ENCODE data around the gene REPS1.

DNA sequence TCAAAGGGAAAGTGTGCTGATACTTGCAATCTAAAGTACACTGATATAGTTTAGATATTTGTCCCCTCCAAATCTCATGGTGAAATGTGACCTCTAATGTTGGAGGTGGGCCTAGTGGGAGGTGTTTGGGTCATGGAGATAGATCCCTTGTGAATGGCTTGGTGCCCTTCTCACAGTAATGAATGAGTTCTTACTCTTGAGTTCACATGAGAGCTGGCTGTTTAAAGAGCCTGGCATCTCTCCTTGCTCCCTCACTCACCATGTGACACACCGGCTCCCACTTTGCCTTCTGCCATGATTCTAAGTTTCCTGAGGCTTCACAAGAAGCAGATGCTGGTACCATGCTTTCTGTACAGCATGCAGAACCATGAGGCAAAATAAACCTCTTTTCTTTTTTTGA lies 78.1 kb downstream of the REPS1 start:
- TF ChIP-seq POLR2AphosphoS5 (IDR thresholded peaks at IDR 0.05; ENCODE audit: low read depth, low read length) = no peak
- TF ChIP-seq TAF1 (IDR thresholded peaks at IDR 0.05; ENCODE audit: borderline replicate concordance, low read depth, low read length) = no peak
- no peak for TF ChIP-seq POLR2A (IDR thresholded peaks at IDR 0.05; ENCODE audit: low read depth, low read length)
